Measurements from ENCODE around the gene CIB4. TPM values are rescaled to one million over a fixed set of nuclear protein-coding genes. Genes with fewer than 3 reads are reported as not detected.

Gene CIB4
- total and polyA plus RNA-seq, 2 of the 13 experiments (the other 11 are each of a cell fraction or from before 2014, with no cell fraction given): not detected

DNA sequence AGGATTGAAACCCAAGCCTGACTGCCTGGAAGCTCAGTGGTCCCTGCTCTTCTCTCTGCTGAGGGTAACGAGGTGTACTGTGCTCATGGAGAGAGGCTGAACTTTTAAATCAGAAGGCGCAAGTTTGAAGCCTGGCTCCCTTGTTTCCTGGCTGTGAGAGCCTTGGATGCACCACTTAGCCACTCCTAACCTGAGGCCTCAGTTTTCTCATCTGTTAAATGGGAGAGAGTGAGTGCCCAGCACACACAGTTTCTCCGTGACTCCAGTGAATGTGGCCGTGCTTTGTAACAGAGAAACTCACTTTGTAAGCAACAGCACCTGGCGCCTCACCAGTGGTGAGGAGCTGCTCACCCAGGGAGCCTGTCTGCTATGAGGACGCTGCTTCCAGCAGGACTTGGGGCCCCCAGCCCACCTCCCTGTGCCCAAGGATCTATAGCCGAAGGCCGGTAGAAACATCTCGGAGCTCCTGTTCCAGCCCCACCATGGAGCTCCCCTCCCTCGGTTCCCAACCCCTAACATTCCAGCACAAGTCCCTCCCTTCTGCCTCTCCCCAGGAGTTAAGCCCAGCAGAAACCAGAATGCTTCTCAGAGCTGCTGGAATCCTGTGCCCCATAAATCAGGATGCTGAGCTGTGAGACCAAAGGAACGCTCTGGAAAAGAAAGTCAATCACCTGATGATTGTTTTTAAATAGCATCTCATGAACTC lies 31.1 kb upstream of the CIB4 start:
- no peak overlapping the region for H2AFZ ChIP-seq (ENCODE audit: low read length)
- intact Hi-C loops (cut with micrococcal nuclease; ENCODE audit: unreplicated experiment) (no loop called here), in situ Hi-C loops (cut with HindIII; ENCODE audit: extremely low pct_ligation_motif_present, low pct_unique_long_range_greater_than_20kb) (no loop called here)
- no peaks in the 10 kb centered on the region for H4K20me1 ChIP-seq (ENCODE audit: insufficient read depth, low read length)
- no peaks in the 10 kb centered on the region for H3K36me3 ChIP-seq (replicated peaks in 1 of 2; ENCODE audit: control insufficient read depth in 1 of 2, insufficient read depth in 2 of 2, low read length in 2 of 2)
- ChIA-PET CTCF (ENCODE audit: low intra/inter-chr PET ratio, low total read pairs) (no interaction called here), POLR2A (no interaction called here)
- no TSS peak for BruUV-seq (replicated peaks)
- H3K4me2 ChIP-seq (ENCODE audit: low read depth, low read length): no peak overlapping the region
- H3K9ac ChIP-seq (ENCODE audit: insufficient read depth, low read depth, low read length): no peak overlapping the region
- 0 out of 2 replicates have a peak, but pooled peaks cover 5% of the 10 kb centered on the region for H3K4me1 ChIP-seq (ENCODE audit: insufficient read depth, low read length)
- no peaks in the 10 kb centered on the region for H3K79me2 ChIP-seq (ENCODE audit: insufficient read depth, low read length)
- DNase-seq (ENCODE audit: low spot score) (no peak), FAIRE-seq (no peak), ATAC-seq (no peak)
- no peak overlapping the region for H3K27ac ChIP-seq (ENCODE audit: extremely low read length, insufficient read depth, low read length)
- H3K27me3 ChIP-seq (ENCODE audit: control insufficient read depth in 1 of 2, insufficient read depth in 2 of 2, low read length in 2 of 2): peaks cover 18 to 61% of the 10 kb centered on the region in 2 experiments; a peak in 4 of 5 replicates
- TF ChIP-seq, protein P1, sequence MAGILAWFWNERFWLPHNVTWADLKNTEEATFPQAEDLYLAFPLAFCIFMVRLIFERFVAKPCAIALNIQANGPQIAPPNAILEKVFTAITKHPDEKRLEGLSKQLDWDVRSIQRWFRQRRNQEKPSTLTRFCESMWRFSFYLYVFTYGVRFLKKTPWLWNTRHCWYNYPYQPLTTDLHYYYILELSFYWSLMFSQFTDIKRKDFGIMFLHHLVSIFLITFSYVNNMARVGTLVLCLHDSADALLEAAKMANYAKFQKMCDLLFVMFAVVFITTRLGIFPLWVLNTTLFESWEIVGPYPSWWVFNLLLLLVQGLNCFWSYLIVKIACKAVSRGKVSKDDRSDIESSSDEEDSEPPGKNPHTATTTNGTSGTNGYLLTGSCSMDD (CRISPR knock-in tag; IDR thresholded peaks at IDR 0.05): no peak
- TF ChIP-seq ZNF629 (CRISPR knock-in tag; conservative IDR thresholded peaks at IDR 0.05): peak; percentile 65
- no peak overlapping the region for H3K4me3 ChIP-seq (replicated peaks in 1 of 3; ENCODE audit: insufficient read depth in 1 of 3, low read depth in 2 of 3, low read length in 3 of 3)
- no peaks in the 10 kb centered on the region for H3K9me3 ChIP-seq (ENCODE audit: low read length)
- 16% methylated on average over 11 of the region's 11 CpGs for whole genome bisulfite sequencing (ENCODE audit: low lambda C conversion rate)

DNA sequence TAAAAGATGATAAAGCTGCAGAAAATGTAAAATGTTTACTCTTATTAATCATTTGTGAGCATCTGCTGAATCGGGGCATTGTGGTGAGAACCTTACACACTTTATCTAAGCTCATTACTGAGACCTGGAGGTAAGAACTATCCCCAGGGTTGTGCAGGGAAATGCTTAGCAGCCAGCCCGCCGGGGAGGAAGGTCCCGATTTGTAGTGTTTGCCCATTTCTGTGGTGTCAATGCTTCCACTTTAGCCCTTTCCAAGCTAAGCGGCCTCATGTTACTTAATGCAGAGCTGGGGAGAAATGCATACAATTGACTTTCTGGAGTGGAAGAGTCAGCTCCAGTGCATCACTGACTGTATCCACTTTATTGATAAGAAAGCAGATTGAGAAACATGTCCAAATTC lies 30.5 kb upstream of the CIB4 start:
- Histone ChIP-seq H4K20me1 (ENCODE audit: insufficient read depth, low read length) (no peaks in the 10 kb centered on the region), H3K9me3 (ENCODE audit: low read length) (no peaks in the 10 kb centered on the region), H2AFZ (ENCODE audit: low read length) (no peak overlapping the region), H3K27ac (ENCODE audit: extremely low read length, insufficient read depth, low read length) (no peak overlapping the region), H3K79me2 (ENCODE audit: insufficient read depth, low read length) (no peaks in the 10 kb centered on the region), H3K4me3 (replicated peaks in 1 of 3; ENCODE audit: insufficient read depth in 1 of 3, low read depth in 2 of 3, low read length in 3 of 3) (no peak overlapping the region), H3K4me1 (ENCODE audit: insufficient read depth, low read length) (0 out of 2 replicates have a peak, but pooled peaks cover 5% of the 10 kb centered on the region), H3K4me2 (ENCODE audit: low read depth, low read length) (no peak overlapping the region), H3K27me3 (ENCODE audit: control insufficient read depth in 1 of 2, insufficient read depth in 2 of 2, low read length in 2 of 2) (peaks cover 18 to 59% of the 10 kb centered on the region in 2 experiments; a peak in 4 of 5 replicates), H3K9ac (ENCODE audit: insufficient read depth, low read depth, low read length) (no peak overlapping the region), H3K36me3 (replicated peaks in 1 of 2; ENCODE audit: control insufficient read depth in 1 of 2, insufficient read depth in 2 of 2, low read length in 2 of 2) (no peaks in the 10 kb centered on the region)
- intact Hi-C loops (cut with micrococcal nuclease; ENCODE audit: unreplicated experiment): no loop called here
- in situ Hi-C loops (cut with HindIII; ENCODE audit: extremely low pct_ligation_motif_present, low pct_unique_long_range_greater_than_20kb): no loop called here
- ChIA-PET POLR2A (no interaction called here), CTCF (ENCODE audit: low intra/inter-chr PET ratio, low total read pairs) (no interaction called here)
- FAIRE-seq: no peak
- no TSS peak for BruUV-seq (replicated peaks)
- no peak for ATAC-seq
- 26% methylated on average over 5 of the region's 5 CpGs for WGBS (ENCODE audit: low lambda C conversion rate)
- no peak for DNase-seq (ENCODE audit: low spot score)
- TF ChIP-seq ZNF724P (CRISPR knock-in tag; IDR thresholded peaks at IDR 0.05; ENCODE audit: borderline replicate concordance): no peak
- no peak for TF ChIP-seq ZNF737 (CRISPR knock-in tag; IDR thresholded peaks at IDR 0.05; ENCODE audit: borderline replicate concordance)
- TF ChIP-seq, protein P2, sequence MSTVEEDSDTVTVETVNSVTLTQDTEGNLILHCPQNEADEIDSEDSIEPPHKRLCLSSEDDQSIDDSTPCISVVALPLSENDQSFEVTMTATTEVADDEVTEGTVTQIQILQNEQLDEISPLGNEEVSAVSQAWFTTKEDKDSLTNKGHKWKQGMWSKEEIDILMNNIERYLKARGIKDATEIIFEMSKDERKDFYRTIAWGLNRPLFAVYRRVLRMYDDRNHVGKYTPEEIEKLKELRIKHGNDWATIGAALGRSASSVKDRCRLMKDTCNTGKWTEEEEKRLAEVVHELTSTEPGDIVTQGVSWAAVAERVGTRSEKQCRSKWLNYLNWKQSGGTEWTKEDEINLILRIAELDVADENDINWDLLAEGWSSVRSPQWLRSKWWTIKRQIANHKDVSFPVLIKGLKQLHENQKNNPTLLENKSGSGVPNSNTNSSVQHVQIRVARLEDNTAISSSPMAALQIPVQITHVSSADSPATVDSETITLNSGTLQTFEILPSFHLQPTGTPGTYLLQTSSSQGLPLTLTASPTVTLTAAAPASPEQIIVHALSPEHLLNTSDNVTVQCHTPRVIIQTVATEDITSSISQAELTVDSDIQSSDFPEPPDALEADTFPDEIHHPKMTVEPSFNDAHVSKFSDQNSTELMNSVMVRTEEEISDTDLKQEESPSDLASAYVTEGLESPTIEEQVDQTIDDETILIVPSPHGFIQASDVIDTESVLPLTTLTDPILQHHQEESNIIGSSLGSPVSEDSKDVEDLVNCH (CRISPR knock-in tag; IDR thresholded peaks at IDR 0.05): no peak
- TF ChIP-seq, protein P3, sequence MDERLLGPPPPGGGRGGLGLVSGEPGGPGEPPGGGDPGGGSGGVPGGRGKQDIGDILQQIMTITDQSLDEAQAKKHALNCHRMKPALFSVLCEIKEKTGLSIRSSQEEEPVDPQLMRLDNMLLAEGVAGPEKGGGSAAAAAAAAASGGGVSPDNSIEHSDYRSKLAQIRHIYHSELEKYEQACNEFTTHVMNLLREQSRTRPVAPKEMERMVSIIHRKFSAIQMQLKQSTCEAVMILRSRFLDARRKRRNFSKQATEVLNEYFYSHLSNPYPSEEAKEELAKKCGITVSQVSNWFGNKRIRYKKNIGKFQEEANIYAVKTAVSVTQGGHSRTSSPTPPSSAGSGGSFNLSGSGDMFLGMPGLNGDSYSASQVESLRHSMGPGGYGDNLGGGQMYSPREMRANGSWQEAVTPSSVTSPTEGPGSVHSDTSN (CRISPR knock-in tag; IDR thresholded peaks at IDR 0.05): no peak
- TF ChIP-seq ZNF205 (CRISPR knock-in tag; IDR thresholded peaks at IDR 0.05): no peak
- TF ChIP-seq KLF13 (CRISPR knock-in tag; IDR thresholded peaks at IDR 0.05): no peak
- TF ChIP-seq, protein P4, sequence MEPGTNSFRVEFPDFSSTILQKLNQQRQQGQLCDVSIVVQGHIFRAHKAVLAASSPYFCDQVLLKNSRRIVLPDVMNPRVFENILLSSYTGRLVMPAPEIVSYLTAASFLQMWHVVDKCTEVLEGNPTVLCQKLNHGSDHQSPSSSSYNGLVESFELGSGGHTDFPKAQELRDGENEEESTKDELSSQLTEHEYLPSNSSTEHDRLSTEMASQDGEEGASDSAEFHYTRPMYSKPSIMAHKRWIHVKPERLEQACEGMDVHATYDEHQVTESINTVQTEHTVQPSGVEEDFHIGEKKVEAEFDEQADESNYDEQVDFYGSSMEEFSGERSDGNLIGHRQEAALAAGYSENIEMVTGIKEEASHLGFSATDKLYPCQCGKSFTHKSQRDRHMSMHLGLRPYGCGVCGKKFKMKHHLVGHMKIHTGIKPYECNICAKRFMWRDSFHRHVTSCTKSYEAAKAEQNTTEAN (CRISPR knock-in tag; conservative IDR thresholded peaks at IDR 0.05): no peak
- TF ChIP-seq ZKSCAN1 (IDR thresholded peaks at IDR 0.05; ENCODE audit: low read length): no peak

Data from HepG2 (cell line).